Measurements from ENCODE around the gene IL18BP.

- TF ChIP-seq, protein P1, sequence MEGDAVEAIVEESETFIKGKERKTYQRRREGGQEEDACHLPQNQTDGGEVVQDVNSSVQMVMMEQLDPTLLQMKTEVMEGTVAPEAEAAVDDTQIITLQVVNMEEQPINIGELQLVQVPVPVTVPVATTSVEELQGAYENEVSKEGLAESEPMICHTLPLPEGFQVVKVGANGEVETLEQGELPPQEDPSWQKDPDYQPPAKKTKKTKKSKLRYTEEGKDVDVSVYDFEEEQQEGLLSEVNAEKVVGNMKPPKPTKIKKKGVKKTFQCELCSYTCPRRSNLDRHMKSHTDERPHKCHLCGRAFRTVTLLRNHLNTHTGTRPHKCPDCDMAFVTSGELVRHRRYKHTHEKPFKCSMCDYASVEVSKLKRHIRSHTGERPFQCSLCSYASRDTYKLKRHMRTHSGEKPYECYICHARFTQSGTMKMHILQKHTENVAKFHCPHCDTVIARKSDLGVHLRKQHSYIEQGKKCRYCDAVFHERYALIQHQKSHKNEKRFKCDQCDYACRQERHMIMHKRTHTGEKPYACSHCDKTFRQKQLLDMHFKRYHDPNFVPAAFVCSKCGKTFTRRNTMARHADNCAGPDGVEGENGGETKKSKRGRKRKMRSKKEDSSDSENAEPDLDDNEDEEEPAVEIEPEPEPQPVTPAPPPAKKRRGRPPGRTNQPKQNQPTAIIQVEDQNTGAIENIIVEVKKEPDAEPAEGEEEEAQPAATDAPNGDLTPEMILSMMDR (IDR thresholded peaks at IDR 0.05), result no peak
- no peak for TF ChIP-seq POLR2AphosphoS5 (IDR thresholded peaks at IDR 0.05; ENCODE audit: low read depth, low read length)
Measured at GRCh38 chr11:72045849-72046248, 47.1 kb downstream of the IL18BP start.
